Myocyte (in vitro differentiated cells): Measurements from ENCODE around the gene COMMD7. TPM values are rescaled to one million over a fixed set of nuclear protein-coding genes. Genes with fewer than 3 reads are reported as not detected.

Experiments
- DNase-seq: peaks from one replicate; pipeline ENCODE4 v3.0.0-alpha.2; 2012; ENCODE audit warnings: low read depth
- total RNA-seq: library from RNA; depleted of rRNA; stranded (reverse); fragments of >200 nt; gene quantifications from 2 replicates; pipeline ENCODE4 v1.2.3, GENCODE V29; 2014

Gene COMMD7
- total RNA-seq, 1 donor from 2014 or later = 28.1 TPM

- no peak for DNase-seq
Measured at GRCh38 chr20:32682508-32682987, 60.7 kb downstream of the COMMD7 start.

DNA sequence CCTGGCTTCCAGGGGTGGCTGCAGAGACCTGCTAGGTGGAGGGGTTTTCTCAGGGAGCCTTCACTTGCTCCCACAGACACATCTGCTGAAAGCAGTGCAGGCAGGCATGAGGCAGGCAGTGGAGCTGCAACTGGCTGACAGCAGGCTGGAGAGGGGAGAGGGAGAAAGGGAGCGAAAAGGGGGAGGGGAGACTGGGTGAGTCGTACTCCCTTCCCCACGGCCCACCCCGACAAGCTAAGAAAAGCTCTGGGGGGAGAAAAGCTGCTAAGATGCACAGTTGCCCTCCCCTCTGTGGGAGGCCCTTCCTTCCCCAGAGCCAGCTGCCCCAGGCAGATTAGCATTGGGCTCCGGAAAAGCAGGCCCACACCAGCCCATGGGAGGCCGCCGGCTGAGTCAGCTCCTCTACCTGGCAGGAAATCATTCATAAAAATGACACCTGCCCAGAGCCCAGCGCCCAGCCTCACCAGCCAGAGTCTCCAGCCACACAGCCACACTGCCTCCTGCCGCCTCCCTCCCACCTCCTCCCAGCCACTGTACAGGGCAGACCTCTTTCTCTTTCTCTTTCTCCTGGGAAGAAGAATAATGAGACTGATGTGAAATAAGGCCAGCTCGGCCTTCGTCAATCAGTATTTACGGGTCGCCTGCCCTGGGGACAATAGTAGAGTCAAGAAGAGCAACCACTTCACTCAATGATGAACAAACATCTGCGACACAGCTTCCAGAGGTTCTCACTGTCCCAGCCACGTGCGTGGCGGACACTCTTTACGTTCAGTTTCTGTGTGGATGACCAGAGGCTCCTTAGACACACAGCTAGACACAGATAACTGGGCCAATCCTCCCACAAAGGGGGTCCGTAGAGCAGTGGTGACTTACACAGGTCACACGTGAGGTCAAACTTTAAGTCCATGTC is 61.8 kb downstream of the COMMD7 start:
- DNase-seq = no peak

GRCh38 chr20:32680544-32681174 is 62.6 kb downstream of the COMMD7 start:
- no peak for DNase-seq

GRCh38 chr20:32678948-32679347 is 64.3 kb downstream of the COMMD7 start:
- peak; percentile 86 for DNase-seq

GRCh38 chr20:32675223-32675975 is 67.9 kb downstream of the COMMD7 start:
- no peak for DNase-seq

- peak; percentile 41 for DNase-seq
Measured at GRCh38 chr20:32674362-32674789, 68.9 kb downstream of the COMMD7 start.

GRCh38 chr20:32672982-32673851 is 70.0 kb downstream of the COMMD7 start:
- no peak for DNase-seq

- no peak for DNase-seq
Measured at GRCh38 chr20:32672394-32672981, 70.8 kb downstream of the COMMD7 start.

GRCh38 chr20:32670773-32671455 is 72.4 kb downstream of the COMMD7 start:
- DNase-seq = peak; percentile 65

DNA sequence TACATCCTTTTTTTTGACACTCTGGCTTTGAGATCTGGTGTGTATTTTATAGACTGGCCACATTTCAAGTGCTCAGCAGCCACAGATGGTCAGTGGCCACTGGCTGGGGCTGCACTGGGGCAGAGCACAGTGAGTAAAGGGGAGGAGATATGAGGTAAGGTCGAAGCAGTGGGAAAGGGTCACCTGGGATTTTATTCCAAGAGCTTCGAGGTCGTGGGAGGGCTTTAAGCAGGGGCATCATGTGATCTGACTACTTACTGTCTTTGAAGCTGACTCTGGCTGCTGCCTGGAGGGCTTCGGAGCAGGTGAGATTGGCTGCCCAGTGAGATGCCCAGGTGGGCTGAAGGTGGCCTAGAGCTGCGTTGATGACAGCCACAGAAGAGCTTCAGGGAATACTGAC is 76.2 kb downstream of the COMMD7 start:
- no peak for DNase-seq

- no peak for DNase-seq
Measured at GRCh38 chr20:32664678-32665159, 78.5 kb downstream of the COMMD7 start.

DNA sequence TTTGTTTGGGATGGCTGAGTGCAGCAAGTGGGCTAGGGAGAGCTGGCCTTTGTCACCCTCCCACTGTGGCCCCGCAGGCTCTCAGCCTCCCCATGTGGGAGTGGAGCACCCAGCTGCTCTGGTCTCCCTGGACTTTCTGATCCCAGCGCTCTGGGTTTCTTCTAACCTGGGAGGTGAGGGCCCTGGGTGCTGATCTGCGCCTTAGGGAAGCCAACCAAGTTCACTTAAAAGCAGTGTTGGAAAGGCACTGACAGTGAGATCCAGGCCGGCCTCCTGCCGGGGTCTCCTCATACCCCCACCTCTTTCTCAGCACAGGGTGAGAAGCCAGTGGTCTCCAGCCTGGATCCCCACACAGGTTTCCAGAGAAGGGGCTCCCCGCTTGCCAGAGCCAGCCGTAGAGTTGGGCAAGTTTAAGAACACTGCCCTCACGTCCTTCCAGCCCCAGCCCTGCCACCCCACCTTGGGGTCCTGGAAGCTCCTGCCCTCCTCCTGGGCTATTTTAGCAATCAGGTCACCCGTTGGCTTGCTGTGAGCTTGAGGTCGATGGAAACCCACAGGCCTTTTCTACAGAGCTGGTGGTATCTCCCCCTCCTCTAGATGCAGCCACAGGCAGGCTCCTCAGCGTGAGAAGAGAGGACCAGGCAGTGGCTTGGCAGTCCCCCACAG is 79.1 kb downstream of the COMMD7 start:
- DNase-seq = no peak

GRCh38 chr20:32663335-32664011 is 79.8 kb downstream of the COMMD7 start:
- no peak for DNase-seq

- no peak for DNase-seq
Measured at GRCh38 chr20:32661820-32662528, 81.3 kb downstream of the COMMD7 start.

- DNase-seq = no peak
Measured at GRCh38 chr20:32660661-32661060, 82.6 kb downstream of the COMMD7 start.

DNA sequence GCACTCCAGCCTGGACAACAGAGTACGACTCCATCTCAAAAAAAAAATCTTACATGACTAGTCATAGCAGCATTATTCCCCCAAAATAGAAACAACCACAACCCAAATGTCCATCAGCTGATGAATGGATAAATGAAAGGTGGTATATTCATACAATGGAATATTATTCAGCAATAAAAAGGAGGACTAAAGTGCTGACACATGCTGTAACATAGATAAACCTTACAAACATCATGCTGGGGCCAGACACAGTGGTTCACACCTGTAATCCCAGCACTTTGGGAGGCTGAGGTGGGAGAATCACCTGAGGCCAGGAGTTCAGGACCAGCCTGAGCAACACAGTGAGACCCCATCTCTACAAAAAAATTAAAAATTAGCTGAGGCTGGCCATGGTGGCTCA is 86.4 kb downstream of the COMMD7 start:
- DNase-seq = no peak

DNA sequence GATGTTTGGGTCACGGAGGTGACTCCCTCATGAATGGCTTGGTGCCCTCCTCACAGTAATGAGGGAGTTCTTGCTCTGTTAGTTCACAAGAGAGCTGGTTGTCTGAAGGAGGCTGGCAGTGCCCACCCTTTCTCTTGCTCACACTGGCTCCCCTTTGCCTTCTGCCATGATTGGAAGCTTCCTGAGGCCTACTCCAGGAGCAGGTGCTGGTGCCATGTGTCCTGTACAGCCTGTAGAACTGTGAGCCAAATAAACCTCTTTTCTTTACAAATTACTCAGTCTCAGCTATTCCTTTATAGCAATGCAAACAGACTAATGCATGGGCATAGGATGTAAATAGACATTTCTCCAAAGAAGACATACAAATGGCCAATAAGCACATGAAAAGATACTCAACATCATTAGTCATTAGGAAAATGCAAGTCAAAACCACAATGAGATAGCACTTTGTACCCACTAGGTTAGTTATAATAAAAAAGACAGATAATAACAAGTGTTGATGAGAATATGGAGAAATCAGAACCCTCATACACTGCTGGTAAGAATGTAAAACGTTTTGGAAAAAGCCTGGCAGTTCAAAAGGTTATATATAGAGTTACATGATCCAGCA is 87.3 kb downstream of the COMMD7 start:
- no peak for DNase-seq
